ENCODE results near the gene DNLZ.

DNLZ gene

GRCh38 chr9:136402067-136402466 is 38.5 kb upstream of the DNLZ start:
- no peak for TF ChIP-seq CTCF (IDR thresholded peaks at IDR 0.05; ENCODE audit: low read depth, low read length, missing control alignments)
- H3K4me3 ChIP-seq (ENCODE audit: low read depth, low read length), result no peak overlapping the region
- in situ Hi-C loops (cut with HindIII; ENCODE audit: low sequenced_read_pairs), result no loop called here
- no peak for DNase-seq (ENCODE audit: low read depth)

- DNase-seq (ENCODE audit: low read depth), result no peak
- in situ Hi-C loops (cut with HindIII; ENCODE audit: low sequenced_read_pairs), result no loop called here
- no peak for TF ChIP-seq CTCF (IDR thresholded peaks at IDR 0.05; ENCODE audit: low read depth, low read length, missing control alignments)
- H3K4me3 ChIP-seq (ENCODE audit: low read depth, low read length), result no peak overlapping the region
Observed at GRCh38 chr9:136401173-136401922, 37.8 kb upstream of the DNLZ start.

- H3K4me3 ChIP-seq (ENCODE audit: low read depth, low read length), result peak within 1 kb of the TSS; percentile 90
- DNase-seq (ENCODE audit: low read depth), result peak; percentile 51
- peak; percentile 75 for TF ChIP-seq CTCF (IDR thresholded peaks at IDR 0.05; ENCODE audit: low read depth, low read length, missing control alignments)
- in situ Hi-C loops (cut with HindIII; ENCODE audit: low sequenced_read_pairs), result no loop called here
Observed at GRCh38 chr9:136400038-136400834, 36.7 kb upstream of the DNLZ start, which contains the start of gene SNAPC4. Gene SNAPC4 (minus strand): TSS chr9:136400170. CDS start chr9:136398428, 1,742 bp downstream.

DNA sequence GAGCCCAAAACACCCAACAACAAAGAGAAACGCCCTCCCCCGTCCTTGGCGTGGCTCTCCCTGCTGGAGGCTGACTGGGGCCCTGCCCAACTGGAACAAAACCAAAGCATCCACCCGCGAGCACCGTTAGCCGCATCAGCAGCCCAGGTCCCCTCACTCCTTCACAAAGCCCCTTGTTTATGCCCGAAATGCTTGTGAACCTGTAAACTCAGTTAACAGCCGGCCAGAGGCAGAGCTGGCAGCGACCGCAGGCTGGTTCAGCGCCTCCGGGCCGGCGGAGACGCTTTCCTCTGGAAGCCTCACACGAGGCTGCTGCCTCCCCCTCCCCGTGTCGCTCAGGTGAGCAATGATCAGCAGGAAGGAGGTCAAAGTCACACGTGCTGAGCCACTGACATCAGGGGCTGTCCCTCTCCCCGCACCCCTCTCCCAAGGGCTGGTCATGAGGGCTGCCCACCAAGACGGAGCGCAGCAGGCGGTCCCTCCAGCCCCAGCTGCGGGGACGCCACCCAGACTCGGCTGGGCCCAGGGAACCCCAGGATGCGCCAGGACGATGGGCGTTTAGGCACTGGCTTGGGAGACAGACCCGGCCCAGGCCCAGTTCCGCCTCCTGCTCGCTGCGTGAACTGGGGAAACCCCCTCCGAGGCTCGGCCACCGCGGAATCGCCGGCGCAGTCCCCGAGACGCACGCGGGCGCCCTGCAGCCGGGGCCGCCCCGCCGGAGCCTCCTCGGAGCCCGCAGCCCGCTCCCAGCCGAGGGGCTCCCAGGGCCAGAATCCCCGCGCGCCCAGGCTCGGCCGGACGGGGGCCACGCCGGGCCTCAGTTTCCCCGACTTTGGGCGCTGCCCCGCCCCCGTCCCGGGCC is 35.9 kb upstream of the DNLZ start:
- peak overlapping the region; percentile 90 for H3K4me3 ChIP-seq (ENCODE audit: low read depth, low read length)
- TF ChIP-seq CTCF (IDR thresholded peaks at IDR 0.05; ENCODE audit: low read depth, low read length, missing control alignments), result no peak
- in situ Hi-C loops (cut with HindIII; ENCODE audit: low sequenced_read_pairs), result no loop called here
- DNase-seq (ENCODE audit: low read depth), result no peak

GRCh38 chr9:136398286-136398685 is 34.7 kb upstream of the DNLZ start:
- H3K4me3 ChIP-seq (ENCODE audit: low read depth, low read length), result no peak overlapping the region
- in situ Hi-C loops (cut with HindIII; ENCODE audit: low sequenced_read_pairs), result no loop called here
- TF ChIP-seq CTCF (IDR thresholded peaks at IDR 0.05; ENCODE audit: low read depth, low read length, missing control alignments), result no peak
- DNase-seq (ENCODE audit: low read depth), result no peak

DNA sequence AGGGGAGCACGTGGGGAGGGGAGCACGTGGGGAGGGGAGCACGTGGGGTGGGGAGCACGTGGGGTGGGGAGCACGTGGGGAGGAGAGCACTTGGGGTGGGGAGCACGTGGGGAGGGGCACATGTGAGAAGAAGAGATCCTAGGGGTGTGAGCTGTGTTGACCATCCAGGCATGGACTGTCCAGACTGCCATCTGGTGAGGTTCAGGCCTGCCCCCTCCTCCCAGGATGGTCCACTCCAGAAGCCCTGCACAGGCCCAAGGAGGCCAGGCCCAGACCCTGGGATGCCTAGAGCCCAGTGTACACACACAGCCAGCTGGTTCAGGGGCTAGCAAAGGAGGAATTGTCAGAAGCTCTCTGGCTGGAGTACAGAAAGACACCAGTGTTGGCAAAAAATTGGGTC is 34.1 kb upstream of the DNLZ start:
- in situ Hi-C loops (cut with HindIII; ENCODE audit: low sequenced_read_pairs), result no loop called here
- TF ChIP-seq CTCF (IDR thresholded peaks at IDR 0.05; ENCODE audit: low read depth, low read length, missing control alignments), result no peak
- DNase-seq (ENCODE audit: low read depth), result no peak
- H3K4me3 ChIP-seq (ENCODE audit: low read depth, low read length), result no peak overlapping the region

All from astrocyte of the cerebellum (primary cell).